ENCODE measurements around the gene RNF225. TPM values are rescaled to one million over a fixed set of nuclear protein-coding genes. Genes with fewer than 3 reads are reported as not detected.

The RNF225 gene
- total and polyA plus RNA-seq, 9 of the 15 experiments (the other 6 are each of a cell fraction or from before 2014, with no cell fraction given): 0.33 TPM; not detected in 8

DNA sequence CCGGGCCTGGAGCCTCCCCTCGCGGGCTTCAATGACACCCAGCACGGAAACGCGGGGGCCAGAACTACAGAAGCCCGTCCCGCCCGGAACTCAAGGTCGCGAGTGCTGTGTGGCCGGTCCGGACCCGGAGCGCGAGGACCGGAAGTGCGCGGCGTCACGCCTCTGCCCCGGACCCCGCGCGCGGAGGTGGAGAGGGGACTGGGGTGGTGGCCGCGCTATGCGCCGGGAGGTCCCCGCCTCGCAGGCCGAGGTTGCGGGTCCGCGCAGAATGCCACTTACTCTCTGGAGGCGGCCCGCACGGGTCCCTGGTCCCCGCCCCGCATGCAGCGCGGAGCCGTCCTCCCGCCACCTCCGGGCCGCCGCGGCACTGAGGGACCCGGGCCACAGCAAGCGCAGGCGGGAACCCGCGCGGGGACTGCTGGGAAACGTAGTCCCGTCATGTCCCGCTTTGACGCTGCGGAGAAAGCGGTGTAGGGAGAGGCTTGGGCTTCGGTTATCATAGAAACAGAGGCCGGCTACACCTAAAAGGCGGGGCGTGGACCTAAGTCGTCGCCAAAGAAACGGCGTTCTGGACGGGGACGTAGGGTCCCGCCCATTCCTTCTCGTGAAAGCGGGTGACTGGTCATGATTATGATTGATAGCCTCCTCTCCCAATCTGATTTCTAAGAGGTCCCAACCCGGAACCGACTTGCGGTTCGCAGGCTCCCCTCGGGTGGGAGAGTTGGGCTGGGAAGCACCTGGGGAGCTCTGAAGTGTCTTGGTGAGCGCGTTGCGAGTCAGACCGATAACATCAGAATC is 14.6 kb upstream of the RNF225 start, which contains the start of gene ZNF837 (continued):
- TF ChIP-seq, protein P1, sequence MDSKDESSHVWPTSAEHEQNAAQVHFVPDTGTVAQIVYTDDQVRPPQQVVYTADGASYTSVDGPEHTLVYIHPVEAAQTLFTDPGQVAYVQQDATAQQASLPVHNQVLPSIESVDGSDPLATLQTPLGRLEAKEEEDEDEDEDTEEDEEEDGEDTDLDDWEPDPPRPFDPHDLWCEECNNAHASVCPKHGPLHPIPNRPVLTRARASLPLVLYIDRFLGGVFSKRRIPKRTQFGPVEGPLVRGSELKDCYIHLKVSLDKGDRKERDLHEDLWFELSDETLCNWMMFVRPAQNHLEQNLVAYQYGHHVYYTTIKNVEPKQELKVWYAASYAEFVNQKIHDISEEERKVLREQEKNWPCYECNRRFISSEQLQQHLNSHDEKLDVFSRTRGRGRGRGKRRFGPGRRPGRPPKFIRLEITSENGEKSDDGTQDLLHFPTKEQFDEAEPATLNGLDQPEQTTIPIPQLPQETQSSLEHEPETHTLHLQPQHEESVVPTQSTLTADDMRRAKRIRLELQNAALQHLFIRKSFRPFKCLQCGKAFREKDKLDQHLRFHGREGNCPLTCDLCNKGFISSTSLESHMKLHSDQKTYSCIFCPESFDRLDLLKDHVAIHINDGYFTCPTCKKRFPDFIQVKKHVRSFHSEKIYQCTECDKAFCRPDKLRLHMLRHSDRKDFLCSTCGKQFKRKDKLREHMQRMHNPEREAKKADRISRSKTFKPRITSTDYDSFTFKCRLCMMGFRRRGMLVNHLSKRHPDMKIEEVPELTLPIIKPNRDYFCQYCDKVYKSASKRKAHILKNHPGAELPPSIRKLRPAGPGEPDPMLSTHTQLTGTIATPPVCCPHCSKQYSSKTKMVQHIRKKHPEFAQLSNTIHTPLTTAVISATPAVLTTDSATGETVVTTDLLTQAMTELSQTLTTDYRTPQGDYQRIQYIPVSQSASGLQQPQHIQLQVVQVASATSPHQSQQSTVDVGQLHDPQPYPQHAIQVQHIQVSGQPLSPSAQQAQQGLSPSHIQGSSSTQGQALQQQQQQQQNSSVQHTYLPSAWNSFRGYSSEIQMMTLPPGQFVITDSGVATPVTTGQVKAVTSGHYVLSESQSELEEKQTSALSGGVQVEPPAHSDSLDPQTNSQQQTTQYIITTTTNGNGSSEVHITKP (IDR thresholded peaks at IDR 0.05; ENCODE audit: partially characterized antibody): peak; percentile 34
- no peak for TF ChIP-seq ZNF175 (CRISPR knock-in tag; IDR thresholded peaks at IDR 0.05; ENCODE audit: low read depth)
- TF ChIP-seq CREB1 (IDR thresholded peaks at IDR 0.05): peak; percentile 76
- peak; percentile 88 for TF ChIP-seq CREB1 (CRISPR knock-in tag; IDR thresholded peaks at IDR 0.05)
- TF ChIP-seq ETV6 (IDR thresholded peaks at IDR 0.05; ENCODE audit: borderline replicate concordance in 1 of 2, low read depth in 2 of 2, low read length in 1 of 2): no peak; a peak in 1 of 4 replicates
- TF ChIP-seq ETV6 (CRISPR knock-in tag; IDR thresholded peaks at IDR 0.05; ENCODE audit: borderline replicate concordance): no peak
- TF ChIP-seq, protein P2, sequence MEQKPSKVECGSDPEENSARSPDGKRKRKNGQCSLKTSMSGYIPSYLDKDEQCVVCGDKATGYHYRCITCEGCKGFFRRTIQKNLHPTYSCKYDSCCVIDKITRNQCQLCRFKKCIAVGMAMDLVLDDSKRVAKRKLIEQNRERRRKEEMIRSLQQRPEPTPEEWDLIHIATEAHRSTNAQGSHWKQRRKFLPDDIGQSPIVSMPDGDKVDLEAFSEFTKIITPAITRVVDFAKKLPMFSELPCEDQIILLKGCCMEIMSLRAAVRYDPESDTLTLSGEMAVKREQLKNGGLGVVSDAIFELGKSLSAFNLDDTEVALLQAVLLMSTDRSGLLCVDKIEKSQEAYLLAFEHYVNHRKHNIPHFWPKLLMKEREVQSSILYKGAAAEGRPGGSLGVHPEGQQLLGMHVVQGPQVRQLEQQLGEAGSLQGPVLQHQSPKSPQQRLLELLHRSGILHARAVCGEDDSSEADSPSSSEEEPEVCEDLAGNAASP (IDR thresholded peaks at IDR 0.05): no peak
- TF ChIP-seq HMG20A (CRISPR knock-in tag; conservative IDR thresholded peaks at IDR 0.05): no peak
- peak; percentile 90 for TF ChIP-seq NR2C2 (CRISPR knock-in tag; IDR thresholded peaks at IDR 0.05)
- peak; percentile 97 for TF ChIP-seq NR2C2 (tag; IDR thresholded peaks at IDR 0.05)
- peak in 2 of 3 experiments; percentile 48 to 65 for TF ChIP-seq YY1 (IDR thresholded peaks at IDR 0.05; ENCODE audit: borderline replicate concordance in 1 of 3, control insufficient read depth in 1 of 3, extremely low read depth in 1 of 3, insufficient read depth in 3 of 3, insufficient read length in 1 of 3, insufficient replicate concordance in 2 of 3, low read depth in 1 of 3, low read length in 2 of 3)
- TF ChIP-seq, protein P3, sequence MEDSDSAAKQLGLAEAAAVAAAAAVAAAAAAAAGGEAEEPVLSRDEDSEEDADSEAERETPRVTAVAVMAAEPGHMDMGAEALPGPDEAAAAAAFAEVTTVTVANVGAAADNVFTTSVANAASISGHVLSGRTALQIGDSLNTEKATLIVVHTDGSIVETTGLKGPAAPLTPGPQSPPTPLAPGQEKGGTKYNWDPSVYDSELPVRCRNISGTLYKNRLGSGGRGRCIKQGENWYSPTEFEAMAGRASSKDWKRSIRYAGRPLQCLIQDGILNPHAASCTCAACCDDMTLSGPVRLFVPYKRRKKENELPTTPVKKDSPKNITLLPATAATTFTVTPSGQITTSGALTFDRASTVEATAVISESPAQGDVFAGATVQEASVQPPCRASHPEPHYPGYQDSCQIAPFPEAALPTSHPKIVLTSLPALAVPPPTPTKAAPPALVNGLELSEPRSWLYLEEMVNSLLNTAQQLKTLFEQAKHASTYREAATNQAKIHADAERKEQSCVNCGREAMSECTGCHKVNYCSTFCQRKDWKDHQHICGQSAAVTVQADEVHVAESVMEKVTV (CRISPR knock-in tag; IDR thresholded peaks at IDR 0.05): no peak
- no peak for TF ChIP-seq SRSF1 (IDR thresholded peaks at IDR 0.05; ENCODE audit: low read depth, low read length)
- TF ChIP-seq ZNF217 (CRISPR knock-in tag; IDR thresholded peaks at IDR 0.05): no peak
- peak; percentile 72 for TF ChIP-seq KLF13 (tag; IDR thresholded peaks at IDR 0.05; ENCODE audit: borderline replicate concordance, low read depth)
- TF ChIP-seq GTF2F1 (IDR thresholded peaks at IDR 0.05; ENCODE audit: low read depth, low read length): peak; percentile 75; the same call in 1 of the 2 replicates
- no peak for TF ChIP-seq MYBL2 (IDR thresholded peaks at IDR 0.05; ENCODE audit: low read depth)
- TF ChIP-seq MYBL2 (CRISPR knock-in tag; IDR thresholded peaks at IDR 0.05; ENCODE audit: borderline replicate concordance): no peak
- peak; percentile 99 for TF ChIP-seq HNRNPLL (IDR thresholded peaks at IDR 0.05; ENCODE audit: low read depth, low read length, poor library complexity, severe bottlenecking)
- TF ChIP-seq PCBP2 (IDR thresholded peaks at IDR 0.05; ENCODE audit: low read depth, low read length, poor library complexity, severe bottlenecking): no peak
